Neural cell (in vitro differentiated cells): ENCODE measurements around the gene AFF2.

Source experiments
- EP300 ChIP-seq: fragments of 450-650 bp; conservative IDR thresholded peaks from 2 replicates; pipeline ENCODE4 v1.6.1; 2014; ENCODE audit warnings: antibody characterized with exemption, mild to moderate bottlenecking, moderate library complexity; ENCODE audit not compliant: poor library complexity, severe bottlenecking
- POLR2AphosphoS5 ChIP-seq: IDR thresholded peaks from 2 replicates; pipeline ENCODE4 v1.6.1; 2012
- TAF1 ChIP-seq: IDR thresholded peaks from 2 replicates; pipeline ENCODE4 v1.6.1; 2012; ENCODE audit warnings: low read depth
- TF ChIP-seq, protein P1 (sequence below): fragments of 450-650 bp; IDR thresholded peaks from 2 replicates; pipeline ENCODE4 v1.5.1; 2014; ENCODE audit warnings: antibody characterized with exemption, mild to moderate bottlenecking, moderate library complexity; ENCODE audit not compliant: poor library complexity, severe bottlenecking

DNA sequence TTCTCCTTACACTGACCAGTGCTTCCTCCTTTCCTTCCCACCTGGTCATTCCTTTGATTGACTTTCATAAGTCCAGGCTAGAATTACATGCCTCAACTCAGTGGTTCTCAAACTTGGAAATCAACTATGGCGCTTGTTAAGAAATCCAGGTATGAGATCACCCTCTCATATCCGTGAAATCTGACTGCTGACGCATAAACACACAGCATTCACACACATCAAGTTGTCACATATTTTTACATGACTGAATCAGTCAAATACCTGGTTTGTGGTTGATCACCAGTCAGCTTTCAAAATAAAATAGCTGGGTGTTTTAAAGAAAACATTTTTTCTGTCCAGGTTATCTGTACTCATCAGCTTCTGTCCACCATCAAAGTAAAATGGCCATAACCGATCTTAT lies 433.5 kb downstream of the AFF2 start:
- no peak for TF ChIP-seq POLR2AphosphoS5
- TF ChIP-seq, protein P1, sequence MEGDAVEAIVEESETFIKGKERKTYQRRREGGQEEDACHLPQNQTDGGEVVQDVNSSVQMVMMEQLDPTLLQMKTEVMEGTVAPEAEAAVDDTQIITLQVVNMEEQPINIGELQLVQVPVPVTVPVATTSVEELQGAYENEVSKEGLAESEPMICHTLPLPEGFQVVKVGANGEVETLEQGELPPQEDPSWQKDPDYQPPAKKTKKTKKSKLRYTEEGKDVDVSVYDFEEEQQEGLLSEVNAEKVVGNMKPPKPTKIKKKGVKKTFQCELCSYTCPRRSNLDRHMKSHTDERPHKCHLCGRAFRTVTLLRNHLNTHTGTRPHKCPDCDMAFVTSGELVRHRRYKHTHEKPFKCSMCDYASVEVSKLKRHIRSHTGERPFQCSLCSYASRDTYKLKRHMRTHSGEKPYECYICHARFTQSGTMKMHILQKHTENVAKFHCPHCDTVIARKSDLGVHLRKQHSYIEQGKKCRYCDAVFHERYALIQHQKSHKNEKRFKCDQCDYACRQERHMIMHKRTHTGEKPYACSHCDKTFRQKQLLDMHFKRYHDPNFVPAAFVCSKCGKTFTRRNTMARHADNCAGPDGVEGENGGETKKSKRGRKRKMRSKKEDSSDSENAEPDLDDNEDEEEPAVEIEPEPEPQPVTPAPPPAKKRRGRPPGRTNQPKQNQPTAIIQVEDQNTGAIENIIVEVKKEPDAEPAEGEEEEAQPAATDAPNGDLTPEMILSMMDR = no peak
- peak; percentile 51 for TF ChIP-seq EP300
- TF ChIP-seq TAF1 = no peak
